Measurements from ENCODE around the gene TLK1. TPM values are rescaled to one million over a fixed set of nuclear protein-coding genes. Genes with fewer than 3 reads are reported as not detected.

Gene TLK1
- total and polyA plus RNA-seq, 2 experiments from 2014 or later = 9.2 to 21.8 TPM

DNA sequence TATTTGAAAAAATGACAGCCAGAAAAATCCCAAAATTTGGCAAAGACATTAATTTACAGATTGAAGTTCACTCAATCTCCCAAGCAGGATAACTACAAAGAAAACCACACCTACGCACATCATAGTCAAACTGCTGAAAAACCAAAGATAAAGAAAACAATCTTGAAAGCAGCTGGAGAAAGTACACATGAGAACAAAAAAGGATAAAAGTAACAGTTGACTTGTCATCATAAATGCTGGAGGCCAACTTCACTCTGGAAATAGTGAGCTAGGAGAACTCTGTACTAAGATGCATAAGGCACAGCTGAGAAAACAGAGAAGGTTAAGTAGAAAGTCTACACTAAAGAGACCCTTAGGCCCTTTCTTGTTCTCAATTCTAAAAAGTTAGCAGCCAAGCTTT is 73.1 kb downstream of the TLK1 start:
- TF ChIP-seq EZH2phosphoT487 (IDR thresholded peaks at IDR 0.05; ENCODE audit: low read depth, severe bottlenecking, unreplicated experiment) = no peak
- TF ChIP-seq EZH2 (IDR thresholded peaks at IDR 0.05; ENCODE audit: borderline replicate concordance) = no peak
- TF ChIP-seq, protein P1, sequence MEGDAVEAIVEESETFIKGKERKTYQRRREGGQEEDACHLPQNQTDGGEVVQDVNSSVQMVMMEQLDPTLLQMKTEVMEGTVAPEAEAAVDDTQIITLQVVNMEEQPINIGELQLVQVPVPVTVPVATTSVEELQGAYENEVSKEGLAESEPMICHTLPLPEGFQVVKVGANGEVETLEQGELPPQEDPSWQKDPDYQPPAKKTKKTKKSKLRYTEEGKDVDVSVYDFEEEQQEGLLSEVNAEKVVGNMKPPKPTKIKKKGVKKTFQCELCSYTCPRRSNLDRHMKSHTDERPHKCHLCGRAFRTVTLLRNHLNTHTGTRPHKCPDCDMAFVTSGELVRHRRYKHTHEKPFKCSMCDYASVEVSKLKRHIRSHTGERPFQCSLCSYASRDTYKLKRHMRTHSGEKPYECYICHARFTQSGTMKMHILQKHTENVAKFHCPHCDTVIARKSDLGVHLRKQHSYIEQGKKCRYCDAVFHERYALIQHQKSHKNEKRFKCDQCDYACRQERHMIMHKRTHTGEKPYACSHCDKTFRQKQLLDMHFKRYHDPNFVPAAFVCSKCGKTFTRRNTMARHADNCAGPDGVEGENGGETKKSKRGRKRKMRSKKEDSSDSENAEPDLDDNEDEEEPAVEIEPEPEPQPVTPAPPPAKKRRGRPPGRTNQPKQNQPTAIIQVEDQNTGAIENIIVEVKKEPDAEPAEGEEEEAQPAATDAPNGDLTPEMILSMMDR (IDR thresholded peaks at IDR 0.05; ENCODE audit: poor library complexity) = no peak
- Histone ChIP-seq H3K9me3 (ENCODE audit: low read depth) (no peaks in the 10 kb centered on the region), H2AFZ (no peak overlapping the region), H3K27ac (no peak overlapping the region), H3K36me3 (replicated peaks; ENCODE audit: insufficient read depth, low read depth) (no peaks in the 10 kb centered on the region), H3K79me2 (peaks cover 93% of the 10 kb centered on the region), H3K27me3 (no peaks in the 10 kb centered on the region), H3K9me2 (replicated peaks; ENCODE audit: insufficient read depth) (no peaks in the 10 kb centered on the region), H4K20me1 (ENCODE audit: insufficient read depth, poor library complexity, severe bottlenecking) (peaks cover 19% of the 10 kb centered on the region), H3K4me3 (no peak overlapping the region), H3K4me1 (ENCODE audit: insufficient read depth) (no peaks in the 10 kb centered on the region), H3K4me2 (no peak overlapping the region)
- DNase-seq (ENCODE audit: low spot score) = no peak
- WGBS (ENCODE audit: low lambda C conversion rate, missing lambda C conversion rate) = 97% methylated on average over 1 of the region's 1 CpG

DNA sequence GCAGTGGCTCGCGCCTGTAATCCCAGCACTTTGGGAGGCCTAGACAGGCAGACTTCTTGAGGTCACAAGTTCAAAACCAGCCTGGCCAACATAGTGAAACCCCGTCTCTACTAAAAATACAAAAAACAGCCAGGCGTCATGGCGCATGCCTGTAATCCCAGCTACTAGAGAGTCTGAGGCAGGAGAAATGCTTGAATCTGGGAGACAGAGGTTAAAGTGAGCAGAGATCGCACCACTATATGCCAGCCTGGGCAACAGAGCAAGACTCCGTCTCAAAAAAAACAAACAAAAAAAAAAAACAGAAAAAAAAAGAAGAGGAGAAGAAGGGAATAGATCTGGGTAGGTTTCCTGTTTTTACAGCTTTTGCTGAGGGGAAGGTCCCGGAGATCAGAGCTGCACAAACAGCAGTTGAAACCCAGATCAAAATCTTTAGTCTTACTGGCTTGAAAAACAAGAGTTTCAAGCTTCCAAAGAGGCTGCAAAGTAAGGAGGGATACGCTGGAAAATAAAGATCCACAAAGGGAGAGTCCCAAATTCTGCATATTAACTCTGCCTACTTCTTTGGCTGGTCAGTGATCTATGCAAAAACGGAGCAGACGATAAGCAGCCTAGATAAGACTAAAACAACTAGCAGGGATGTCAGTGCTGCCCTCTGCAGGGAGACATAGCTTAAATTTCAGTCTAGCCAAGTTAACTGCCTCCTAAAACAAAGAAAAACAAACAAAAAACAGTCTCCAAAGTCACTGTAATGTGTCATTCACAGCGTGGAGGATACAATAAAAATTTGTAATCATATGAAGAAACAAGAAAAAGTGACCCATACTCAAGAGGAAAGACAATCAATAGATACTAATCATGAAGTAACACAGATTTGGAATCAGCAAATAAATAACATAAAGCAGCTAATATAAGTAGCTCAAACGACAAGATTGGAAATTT is 74.1 kb downstream of the TLK1 start:
- Histone ChIP-seq H3K9me2 (replicated peaks; ENCODE audit: insufficient read depth) (no peaks in the 10 kb centered on the region), H3K27me3 (no peaks in the 10 kb centered on the region), H4K20me1 (ENCODE audit: insufficient read depth, poor library complexity, severe bottlenecking) (peaks cover 18% of the 10 kb centered on the region), H3K79me2 (peaks cover 92% of the 10 kb centered on the region), H3K4me3 (no peak overlapping the region), H3K27ac (no peak overlapping the region), H3K4me2 (peak overlapping the region; percentile 63), H3K4me1 (ENCODE audit: insufficient read depth) (no peaks in the 10 kb centered on the region), H3K36me3 (replicated peaks; ENCODE audit: insufficient read depth, low read depth) (no peaks in the 10 kb centered on the region), H2AFZ (no peak overlapping the region), H3K9me3 (ENCODE audit: low read depth) (no peaks in the 10 kb centered on the region)
- peak; percentile 58 for DNase-seq (ENCODE audit: low spot score)
- 62% methylated on average over 13 of the region's 13 CpGs for WGBS (ENCODE audit: low lambda C conversion rate, missing lambda C conversion rate)
- no peak for TF ChIP-seq EZH2 (IDR thresholded peaks at IDR 0.05; ENCODE audit: borderline replicate concordance)
- TF ChIP-seq, protein P1 (IDR thresholded peaks at IDR 0.05; ENCODE audit: poor library complexity) = peak; percentile 61

DNA sequence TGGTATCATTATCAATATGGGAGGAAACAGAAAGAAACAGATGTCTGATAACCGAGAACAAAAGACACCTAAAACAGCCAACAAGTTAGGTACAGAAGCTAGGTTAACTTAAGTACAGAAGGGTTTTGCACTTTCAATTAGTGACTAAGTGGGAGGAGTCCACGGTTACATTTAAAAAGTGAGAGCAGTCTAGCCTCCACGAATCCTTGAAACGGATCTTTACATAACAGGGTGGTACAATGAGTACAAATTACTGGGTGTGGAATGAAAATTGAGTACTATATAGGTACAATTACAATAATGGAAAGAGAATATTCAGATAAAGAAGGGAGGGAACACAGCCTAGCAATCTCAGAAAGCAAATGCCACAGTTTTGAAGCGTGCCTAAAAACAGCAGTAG is 76.6 kb downstream of the TLK1 start:
- peaks cover 18% of the 10 kb centered on the region for H4K20me1 ChIP-seq (ENCODE audit: insufficient read depth, poor library complexity, severe bottlenecking)
- no peaks in the 10 kb centered on the region for H3K36me3 ChIP-seq (replicated peaks; ENCODE audit: insufficient read depth, low read depth)

More for the DNA sequence above, 76.6 kb downstream of the TLK1 start:
- Histone ChIP-seq H3K4me1 (ENCODE audit: insufficient read depth) (no peaks in the 10 kb centered on the region), H3K27ac (no peak overlapping the region), H3K79me2 (peaks cover 67% of the 10 kb centered on the region), H3K9me2 (replicated peaks; ENCODE audit: insufficient read depth) (no peaks in the 10 kb centered on the region), H2AFZ (no peak overlapping the region), H3K4me3 (no peak overlapping the region), H3K9me3 (ENCODE audit: low read depth) (no peaks in the 10 kb centered on the region), H3K4me2 (no peak overlapping the region), H3K27me3 (no peaks in the 10 kb centered on the region)
- no peak for DNase-seq (ENCODE audit: low spot score)
- no peak for TF ChIP-seq EZH2 (IDR thresholded peaks at IDR 0.05; ENCODE audit: borderline replicate concordance)
- TF ChIP-seq, protein P1 (IDR thresholded peaks at IDR 0.05; ENCODE audit: poor library complexity) = no peak
- no peak for TF ChIP-seq EZH2phosphoT487 (IDR thresholded peaks at IDR 0.05; ENCODE audit: low read depth, severe bottlenecking, unreplicated experiment)
- 54% methylated on average over 5 of the region's 5 CpGs for WGBS (ENCODE audit: low lambda C conversion rate, missing lambda C conversion rate)
